Measurements from ENCODE around the gene CRYGN.

The CRYGN gene

DNA sequence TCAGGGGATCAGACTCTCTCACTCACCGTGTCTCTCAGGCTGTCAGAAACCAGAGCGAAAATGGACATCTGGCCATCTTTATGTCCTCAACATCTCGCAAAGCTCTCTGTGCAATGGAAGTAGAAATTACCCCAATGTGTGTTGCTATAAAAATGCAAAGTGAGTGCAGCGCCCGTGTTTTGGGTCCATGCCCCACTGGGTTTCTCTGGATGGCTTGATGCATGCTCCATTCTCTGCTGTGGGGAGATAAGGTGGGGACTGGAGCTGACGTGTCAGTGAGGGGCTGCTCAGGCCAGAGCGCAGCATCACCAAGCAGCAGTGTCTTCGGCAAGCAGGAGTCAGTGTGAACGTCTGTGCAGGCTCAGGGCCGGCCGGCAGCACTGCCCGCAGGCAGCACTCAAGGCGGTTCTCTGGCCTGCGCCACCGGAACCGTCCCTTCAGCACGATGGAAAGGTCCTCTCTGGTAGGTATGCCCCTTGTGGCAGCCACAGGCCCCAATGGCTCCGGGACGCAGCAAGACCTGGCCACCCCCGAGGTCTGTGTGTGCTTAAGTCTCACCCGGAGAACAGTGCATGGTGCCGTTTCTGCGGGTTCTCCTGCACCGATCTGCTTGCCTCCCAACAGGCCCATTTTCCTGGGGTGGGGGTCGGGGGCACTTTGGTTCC, 60.3 kb downstream of the CRYGN start:
- H3K36me3 ChIP-seq (ENCODE audit: control insufficient read depth, insufficient read depth, low read length) = peaks cover 16% of the 10 kb centered on the region
- DNase-seq (ENCODE audit: extremely low read depth, insufficient read length) = no peak
- H3K27me3 ChIP-seq (replicated peaks; ENCODE audit: control insufficient read depth, insufficient read depth, low read length) = peaks cover 2% of the 10 kb centered on the region
- TF ChIP-seq, protein P1, sequence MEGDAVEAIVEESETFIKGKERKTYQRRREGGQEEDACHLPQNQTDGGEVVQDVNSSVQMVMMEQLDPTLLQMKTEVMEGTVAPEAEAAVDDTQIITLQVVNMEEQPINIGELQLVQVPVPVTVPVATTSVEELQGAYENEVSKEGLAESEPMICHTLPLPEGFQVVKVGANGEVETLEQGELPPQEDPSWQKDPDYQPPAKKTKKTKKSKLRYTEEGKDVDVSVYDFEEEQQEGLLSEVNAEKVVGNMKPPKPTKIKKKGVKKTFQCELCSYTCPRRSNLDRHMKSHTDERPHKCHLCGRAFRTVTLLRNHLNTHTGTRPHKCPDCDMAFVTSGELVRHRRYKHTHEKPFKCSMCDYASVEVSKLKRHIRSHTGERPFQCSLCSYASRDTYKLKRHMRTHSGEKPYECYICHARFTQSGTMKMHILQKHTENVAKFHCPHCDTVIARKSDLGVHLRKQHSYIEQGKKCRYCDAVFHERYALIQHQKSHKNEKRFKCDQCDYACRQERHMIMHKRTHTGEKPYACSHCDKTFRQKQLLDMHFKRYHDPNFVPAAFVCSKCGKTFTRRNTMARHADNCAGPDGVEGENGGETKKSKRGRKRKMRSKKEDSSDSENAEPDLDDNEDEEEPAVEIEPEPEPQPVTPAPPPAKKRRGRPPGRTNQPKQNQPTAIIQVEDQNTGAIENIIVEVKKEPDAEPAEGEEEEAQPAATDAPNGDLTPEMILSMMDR (IDR thresholded peaks at IDR 0.05; ENCODE audit: insufficient read depth, low read length, poor library complexity, severe bottlenecking) = no peak
- no peak overlapping the region for H3K4me3 ChIP-seq (replicated peaks; ENCODE audit: low read depth, low read length)

DNA sequence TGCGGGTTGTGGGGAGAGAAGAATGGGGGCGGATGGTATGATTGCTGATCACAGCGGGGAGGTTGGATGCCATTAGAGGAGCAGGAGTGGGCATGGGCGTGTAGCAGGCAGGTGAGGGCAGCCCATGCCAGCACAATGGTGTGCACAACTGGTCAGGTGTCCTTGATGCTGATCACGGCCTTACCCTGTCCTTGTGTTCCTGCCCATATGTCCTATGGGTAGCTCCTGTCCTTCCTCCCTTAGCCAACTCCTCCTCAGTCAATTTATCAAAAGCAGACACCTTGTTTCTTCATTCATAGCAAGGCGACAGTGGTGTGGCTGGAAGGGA, 60.8 kb downstream of the CRYGN start:
- no peak for DNase-seq (ENCODE audit: extremely low read depth, insufficient read length)
- Histone ChIP-seq H3K4me3 (replicated peaks; ENCODE audit: low read depth, low read length) (no peak overlapping the region), H3K36me3 (ENCODE audit: control insufficient read depth, insufficient read depth, low read length) (peaks cover 19% of the 10 kb centered on the region), H3K27me3 (replicated peaks; ENCODE audit: control insufficient read depth, insufficient read depth, low read length) (peaks cover 2% of the 10 kb centered on the region)
- TF ChIP-seq, protein P1 (IDR thresholded peaks at IDR 0.05; ENCODE audit: insufficient read depth, low read length, poor library complexity, severe bottlenecking) = no peak

All from GM06990 (cell line).